HEK293 (cell line): ENCODE results near the gene APCDD1.
"Not testable (repeated sequence)": the region's sequence is repeated elsewhere in the genome, so short reads cannot be mapped to it uniquely, and the experiment has no call there.

Source experiments
- CTCF ChIA-PET: fragments of 350-600 bp; formaldehyde crosslinking; extraction: SDS; loops from one replicate; lab custom pipeline; 2021; ENCODE audit warnings: antibody characterized with exemption; lab: Yijun Ruan, JAX
- POLR2A ChIA-PET: fragments of 300-600 bp; formaldehyde crosslinking; extraction: SDS; loops from one replicate; lab custom pipeline; 2020; ENCODE audit warnings: antibody characterized with exemption, inconsistent platforms; lab: Yijun Ruan, JAX
- H3K27ac ChIP-seq: fragments of 200-500 bp; sonication (Bioruptor generic); 2 replicates; pipeline ENCODE4 v1.5.1; 2014; ENCODE audit warnings: low read depth, low read length, control low read depth, inconsistent platforms; ENCODE audit errors: extremely low read depth
- H3K36me3 ChIP-seq, 2 experiments: fragments of 200-500 bp in 1 of 2; sonication (Bioruptor generic) in 1 of 2; 1 replicate in 1 of 2; 2 replicates in 1 of 2; pipeline ENCODE4 v1.5.1; 2014 to 2017; ENCODE audit warnings: inconsistent platforms in 2 of 2, low read length in 2 of 2; ENCODE audit not compliant: control insufficient read depth in 2 of 2, insufficient read depth in 1 of 2
- H3K4me1 ChIP-seq: fragments of 200-500 bp; sonication (Bioruptor generic); 2 replicates; pipeline ENCODE4 v1.5.1; 2014; ENCODE audit warnings: mild to moderate bottlenecking, low read length, inconsistent platforms; ENCODE audit not compliant: control insufficient read depth, insufficient read depth
- H3K4me3 ChIP-seq: 2 replicates; pipeline ENCODE4 v1.5.1; 2011; ENCODE audit warnings: low read depth, mild to moderate bottlenecking, control low read depth, low read length, moderate library complexity
- H3K9me3 ChIP-seq: fragments of 200-500 bp; sonication (Bioruptor generic); 2 replicates; pipeline ENCODE4 v1.5.1; 2014; ENCODE audit warnings: low read depth, low read length, inconsistent platforms; ENCODE audit not compliant: control insufficient read depth, insufficient read depth
- FEZF1 ChIP-seq: fragments of 450-650 bp; formaldehyde crosslinking; IDR thresholded peaks from 2 replicates; pipeline ENCODE4 v1.5.1; 2016; ENCODE audit warnings: missing biosample characterization, missing genetic modification characterization
- HOXC10 ChIP-seq: sonication (generic); formaldehyde crosslinking; IDR thresholded peaks from 2 replicates; pipeline ENCODE4 v1.8.1; 2023; ENCODE audit warnings: mild to moderate bottlenecking, missing genetic modification reagents
- KLF16 ChIP-seq: fragments of 450-650 bp; formaldehyde crosslinking; IDR thresholded peaks from 2 replicates; pipeline ENCODE4 v1.5.1; 2017; ENCODE audit warnings: missing biosample characterization, missing genetic modification characterization
- OVOL3 ChIP-seq: fragments of 450-650 bp; formaldehyde crosslinking; IDR thresholded peaks from 2 replicates; pipeline ENCODE4 v1.5.1; 2016; ENCODE audit warnings: missing biosample characterization, missing genetic modification characterization
- ZNF132 ChIP-seq: fragments of 450-650 bp; formaldehyde crosslinking; IDR thresholded peaks from 2 replicates; pipeline ENCODE4 v1.5.1; 2017; ENCODE audit warnings: missing biosample characterization, missing genetic modification characterization, borderline replicate concordance
- ZNF223 ChIP-seq: fragments of 450-650 bp; formaldehyde crosslinking; IDR thresholded peaks from 2 replicates; pipeline ENCODE4 v1.5.1; 2016; ENCODE audit warnings: missing biosample characterization, missing genetic modification characterization
- ZNF350 ChIP-seq: fragments of 450-650 bp; formaldehyde crosslinking; IDR thresholded peaks from 2 replicates; pipeline ENCODE4 v1.5.0; 2017; ENCODE audit warnings: missing biosample characterization, mild to moderate bottlenecking, missing genetic modification characterization
- ZNF433 ChIP-seq: fragments of 450-650 bp; formaldehyde crosslinking; IDR thresholded peaks from 2 replicates; pipeline ENCODE4 v1.5.1; 2016; ENCODE audit warnings: missing biosample characterization, missing genetic modification characterization, low read depth
- ZNF549 ChIP-seq: fragments of 450-650 bp; IDR thresholded peaks from 2 replicates; pipeline ENCODE4 v1.5.1; 2018; ENCODE audit warnings: missing biosample characterization, missing genetic modification characterization, mild to moderate bottlenecking, inconsistent platforms, moderate library complexity
- ZNF610 ChIP-seq: fragments of 450-650 bp; formaldehyde crosslinking; IDR thresholded peaks from 2 replicates; pipeline ENCODE4 v1.5.1; 2016; ENCODE audit warnings: missing biosample characterization, missing genetic modification characterization, borderline replicate concordance
- ZNF623 ChIP-seq: fragments of 450-650 bp; formaldehyde crosslinking; IDR thresholded peaks from 2 replicates; pipeline ENCODE4 v1.5.1; 2016; ENCODE audit warnings: missing biosample characterization, missing genetic modification characterization
- ZNF660 ChIP-seq: fragments of 450-650 bp; IDR thresholded peaks from 2 replicates; pipeline ENCODE4 v1.5.1; 2018; ENCODE audit warnings: missing biosample characterization, mild to moderate bottlenecking, missing genetic modification characterization
- ZNF664 ChIP-seq: fragments of 450-650 bp; formaldehyde crosslinking; IDR thresholded peaks from 2 replicates; pipeline ENCODE4 v1.5.1; 2016; ENCODE audit warnings: missing biosample characterization, missing genetic modification characterization
- ZNF670 ChIP-seq: fragments of 450-650 bp; formaldehyde crosslinking; IDR thresholded peaks from 2 replicates; pipeline ENCODE4 v1.5.1; 2016; ENCODE audit warnings: missing biosample characterization, missing genetic modification characterization, low read depth
- ZNF830 ChIP-seq: fragments of 450-650 bp; IDR thresholded peaks from 2 replicates; pipeline ENCODE4 v1.5.0; 2018; ENCODE audit warnings: missing biosample characterization, missing genetic modification characterization, low read depth, mild to moderate bottlenecking, moderate library complexity
- ZNF843 ChIP-seq: fragments of 450-650 bp; formaldehyde crosslinking; IDR thresholded peaks from 2 replicates; pipeline ENCODE4 v1.5.1; 2016; ENCODE audit warnings: missing biosample characterization, missing genetic modification characterization
- ZSCAN30 ChIP-seq: fragments of 450-650 bp; IDR thresholded peaks from 2 replicates; pipeline ENCODE4 v1.5.1; 2018; ENCODE audit warnings: missing biosample characterization, mild to moderate bottlenecking, missing genetic modification characterization, moderate library complexity
- TF ChIP-seq, protein P1 (sequence below): fragments of 450-650 bp; formaldehyde crosslinking; conservative IDR thresholded peaks from 2 replicates; pipeline ENCODE4 v1.5.1; 2016; ENCODE audit warnings: low read depth, missing biosample characterization, missing genetic modification characterization
- TF ChIP-seq, protein P2 (sequence below): fragments of 450-650 bp; formaldehyde crosslinking; IDR thresholded peaks from 2 replicates; pipeline ENCODE4 v1.5.1; 2016; ENCODE audit warnings: missing biosample characterization, missing genetic modification characterization
- TF ChIP-seq, protein P3 (sequence below): fragments of 450-650 bp; formaldehyde crosslinking; IDR thresholded peaks from 2 replicates; pipeline ENCODE4 v1.5.1; 2017; ENCODE audit warnings: missing biosample characterization, missing genetic modification characterization

APCDD1 gene

DNA sequence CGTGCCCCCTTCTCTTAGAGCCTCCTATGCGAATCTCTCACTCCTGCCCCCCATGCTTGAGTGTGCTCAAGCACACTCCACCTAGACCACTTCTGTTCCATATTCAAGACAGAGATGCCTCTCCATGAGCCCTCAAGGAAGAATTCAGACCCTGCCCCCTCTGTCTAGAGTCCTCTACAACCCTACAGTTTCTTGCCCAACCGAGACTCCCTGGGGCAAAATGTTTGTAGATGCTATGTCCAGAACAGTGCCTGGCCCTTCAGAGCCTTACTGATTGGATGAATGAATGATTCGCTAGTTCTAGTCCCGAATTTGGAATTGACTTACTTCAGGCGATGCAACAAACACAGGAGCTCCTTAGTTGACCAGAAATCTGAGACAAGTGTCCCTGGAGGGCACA, 8.7 kb downstream of the APCDD1 start (continued):
- TF ChIP-seq ZSCAN30 (tag by site-specific recombination) (no peak), ZNF549 (tag by site-specific recombination) (no peak), ZNF843 (tag by site-specific recombination) (no peak)

DNA sequence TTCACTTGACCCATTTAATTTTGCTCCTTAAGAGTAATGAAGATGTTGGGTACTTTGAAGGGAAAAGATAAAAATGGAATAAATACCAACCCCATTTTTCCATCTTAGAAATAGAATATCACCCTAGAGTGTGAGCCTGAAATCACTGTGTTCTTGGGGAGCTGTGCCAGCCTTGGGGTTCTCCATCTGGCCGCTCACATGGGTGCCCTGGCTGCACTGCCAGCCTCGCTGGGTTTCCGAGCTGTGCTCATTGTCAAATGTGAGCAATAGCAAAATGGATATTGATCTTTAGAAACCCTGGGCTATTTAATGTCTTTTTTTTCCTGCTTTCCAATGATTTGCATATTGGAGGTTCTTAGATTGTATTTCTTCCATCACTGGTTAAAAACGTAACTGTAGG, 9.3 kb downstream of the APCDD1 start:
- POLR2A ChIA-PET, result no interaction called here
- H3K9me3 ChIP-seq, result no peaks in the 10 kb centered on the region
- TF ChIP-seq ZNF132 (no peak), ZNF223 (tag by site-specific recombination) (no peak), OVOL3 (tag by site-specific recombination) (no peak), ZNF664 (no peak), FEZF1 (tag by site-specific recombination) (no peak), ZNF660 (tag by site-specific recombination) (no peak), ZNF610 (no peak), HOXC10 (CRISPR knock-in tag) (no peak), ZNF350 (tag by site-specific recombination) (no peak), ZNF670 (tag by site-specific recombination) (no peak), ZNF623 (tag by site-specific recombination) (no peak), KLF16 (tag by site-specific recombination) (no peak), ZNF830 (tag by site-specific recombination) (no peak), ZNF433 (tag by site-specific recombination) (no peak)
- TF ChIP-seq, protein P1, sequence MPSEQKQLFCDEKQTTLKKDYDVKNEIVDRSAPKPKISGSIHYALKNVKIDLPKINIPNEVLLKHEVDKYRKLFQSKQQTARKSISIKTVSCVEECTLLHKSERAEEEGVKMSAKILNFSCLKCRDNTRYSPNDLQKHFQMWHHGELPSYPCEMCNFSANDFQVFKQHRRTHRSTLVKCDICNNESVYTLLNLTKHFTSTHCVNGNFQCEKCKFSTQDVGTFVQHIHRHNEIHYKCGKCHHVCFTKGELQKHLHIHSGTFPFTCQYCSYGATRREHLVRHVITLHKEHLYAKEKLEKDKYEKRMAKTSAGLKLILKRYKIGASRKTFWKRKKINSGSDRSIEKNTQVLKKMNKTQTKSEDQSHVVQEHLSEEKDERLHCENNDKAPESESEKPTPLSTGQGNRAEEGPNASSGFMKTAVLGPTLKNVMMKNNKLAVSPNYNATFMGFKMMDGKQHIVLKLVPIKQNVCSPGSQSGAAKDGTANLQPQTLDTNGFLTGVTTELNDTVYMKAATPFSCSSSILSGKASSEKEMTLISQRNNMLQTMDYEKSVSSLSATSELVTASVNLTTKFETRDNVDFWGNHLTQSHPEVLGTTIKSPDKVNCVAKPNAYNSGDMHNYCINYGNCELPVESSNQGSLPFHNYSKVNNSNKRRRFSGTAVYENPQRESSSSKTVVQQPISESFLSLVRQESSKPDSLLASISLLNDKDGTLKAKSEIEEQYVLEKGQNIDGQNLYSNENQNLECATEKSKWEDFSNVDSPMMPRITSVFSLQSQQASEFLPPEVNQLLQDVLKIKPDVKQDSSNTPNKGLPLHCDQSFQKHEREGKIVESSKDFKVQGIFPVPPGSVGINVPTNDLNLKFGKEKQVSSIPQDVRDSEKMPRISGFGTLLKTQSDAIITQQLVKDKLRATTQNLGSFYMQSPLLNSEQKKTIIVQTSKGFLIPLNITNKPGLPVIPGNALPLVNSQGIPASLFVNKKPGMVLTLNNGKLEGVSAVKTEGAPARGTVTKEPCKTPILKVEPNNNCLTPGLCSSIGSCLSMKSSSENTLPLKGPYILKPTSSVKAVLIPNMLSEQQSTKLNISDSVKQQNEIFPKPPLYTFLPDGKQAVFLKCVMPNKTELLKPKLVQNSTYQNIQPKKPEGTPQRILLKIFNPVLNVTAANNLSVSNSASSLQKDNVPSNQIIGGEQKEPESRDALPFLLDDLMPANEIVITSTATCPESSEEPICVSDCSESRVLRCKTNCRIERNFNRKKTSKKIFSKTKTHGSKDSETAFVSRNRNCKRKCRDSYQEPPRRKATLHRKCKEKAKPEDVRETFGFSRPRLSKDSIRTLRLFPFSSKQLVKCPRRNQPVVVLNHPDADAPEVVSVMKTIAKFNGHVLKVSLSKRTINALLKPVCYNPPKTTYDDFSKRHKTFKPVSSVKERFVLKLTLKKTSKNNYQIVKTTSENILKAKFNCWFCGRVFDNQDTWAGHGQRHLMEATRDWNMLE (tag by site-specific recombination), result no peak
- TF ChIP-seq, protein P2, sequence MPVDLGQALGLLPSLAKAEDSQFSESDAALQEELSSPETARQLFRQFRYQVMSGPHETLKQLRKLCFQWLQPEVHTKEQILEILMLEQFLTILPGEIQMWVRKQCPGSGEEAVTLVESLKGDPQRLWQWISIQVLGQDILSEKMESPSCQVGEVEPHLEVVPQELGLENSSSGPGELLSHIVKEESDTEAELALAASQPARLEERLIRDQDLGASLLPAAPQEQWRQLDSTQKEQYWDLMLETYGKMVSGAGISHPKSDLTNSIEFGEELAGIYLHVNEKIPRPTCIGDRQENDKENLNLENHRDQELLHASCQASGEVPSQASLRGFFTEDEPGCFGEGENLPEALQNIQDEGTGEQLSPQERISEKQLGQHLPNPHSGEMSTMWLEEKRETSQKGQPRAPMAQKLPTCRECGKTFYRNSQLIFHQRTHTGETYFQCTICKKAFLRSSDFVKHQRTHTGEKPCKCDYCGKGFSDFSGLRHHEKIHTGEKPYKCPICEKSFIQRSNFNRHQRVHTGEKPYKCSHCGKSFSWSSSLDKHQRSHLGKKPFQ (tag by site-specific recombination), result no peak
- H3K4me1 ChIP-seq, result peaks cover 11% of the 10 kb centered on the region
- H3K4me3 ChIP-seq, result no peak overlapping the region
- H3K27ac ChIP-seq, result no peak overlapping the region
- H3K36me3 ChIP-seq, result no peaks in the 10 kb centered on the region
- CTCF ChIA-PET, result no interaction called here

DNA sequence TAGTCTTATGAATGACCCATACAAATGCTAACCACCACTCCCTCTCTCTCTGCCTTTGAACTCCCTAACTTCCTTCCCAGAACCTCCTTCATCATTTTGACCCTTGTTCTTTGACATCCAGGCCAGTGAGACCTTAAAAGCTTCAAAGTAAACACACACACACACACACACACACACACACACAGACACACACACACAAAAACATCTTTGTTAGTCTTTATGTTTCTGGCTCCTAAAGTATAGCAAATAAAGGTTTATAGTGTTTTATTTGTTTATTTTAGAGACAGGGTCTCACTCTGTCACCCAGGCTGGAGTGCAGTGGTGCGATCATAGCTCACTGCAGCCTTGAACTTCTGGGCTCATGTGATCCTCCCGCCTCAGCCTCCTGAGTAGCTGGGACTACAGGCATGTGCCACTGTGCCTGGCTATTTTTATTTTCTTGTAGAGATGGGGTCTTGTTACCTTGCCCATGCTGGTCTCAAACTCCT, 9.8 kb downstream of the APCDD1 start:
- TF ChIP-seq, protein P3, sequence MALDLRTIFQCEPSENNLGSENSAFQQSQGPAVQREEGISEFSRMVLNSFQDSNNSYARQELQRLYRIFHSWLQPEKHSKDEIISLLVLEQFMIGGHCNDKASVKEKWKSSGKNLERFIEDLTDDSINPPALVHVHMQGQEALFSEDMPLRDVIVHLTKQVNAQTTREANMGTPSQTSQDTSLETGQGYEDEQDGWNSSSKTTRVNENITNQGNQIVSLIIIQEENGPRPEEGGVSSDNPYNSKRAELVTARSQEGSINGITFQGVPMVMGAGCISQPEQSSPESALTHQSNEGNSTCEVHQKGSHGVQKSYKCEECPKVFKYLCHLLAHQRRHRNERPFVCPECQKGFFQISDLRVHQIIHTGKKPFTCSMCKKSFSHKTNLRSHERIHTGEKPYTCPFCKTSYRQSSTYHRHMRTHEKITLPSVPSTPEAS (tag by site-specific recombination), result peak; percentile 55; the same call in 1 of the 2 replicates
- H3K4me3 ChIP-seq, H3K9me3 ChIP-seq, CTCF ChIA-PET, H3K27ac ChIP-seq, H3K36me3 ChIP-seq, POLR2A ChIA-PET, H3K4me1 ChIP-seq: not testable (repeated sequence)
